ENCODE data around the gene EXOC5. TPM values are rescaled to one million over a fixed set of nuclear protein-coding genes. Genes with fewer than 3 reads are reported as not detected.
A peak's percentile ranks its signal among the peaks of the same experiment; 100 is the strongest.

EXOC5 gene
- 42.2 and 56.1 TPM in 2 replicates for total RNA-seq (2014; rRNA removed; shearing (Covaris generic))
- 49.6 and 58.7 TPM in 2 replicates for polyA plus RNA-seq (2015; cell fraction: cytosol; rRNA removed)
- 33.4 and 35.0 TPM in 2 replicates for polyA plus RNA-seq (2015; cell fraction: nucleus; rRNA removed)

GRCh38 chr14:57268161-57269069 lies at the start of gene EXOC5, which contains the start of gene AP5M1:
EXOC5 (minus strand) TSS chr14:57268905; CDS start chr14:57268648, 257 bp downstream.
AP5M1 (plus strand) TSS chr14:57268971; CDS start chr14:57269315, 344 bp downstream.
- DNase-seq (ENCODE audit: low read depth): peak; percentile 89

GRCh38 chr14:57317248-57317833 lies 48.6 kb upstream of the EXOC5 start:
- peak; percentile 62 for DNase-seq (ENCODE audit: low read depth)

- no peak for DNase-seq (ENCODE audit: low read depth)
Measured at GRCh38 chr14:57314396-57315089, 45.8 kb upstream of the EXOC5 start.

- DNase-seq (ENCODE audit: low read depth): peak; percentile 17
Measured at GRCh38 chr14:57302883-57303282, 34.2 kb upstream of the EXOC5 start.

- no peak for DNase-seq (ENCODE audit: low read depth)
Measured at GRCh38 chr14:57299511-57299910, 30.8 kb upstream of the EXOC5 start.

GRCh38 chr14:57297852-57298251 lies 29.1 kb upstream of the EXOC5 start:
- DNase-seq (ENCODE audit: low read depth): no peak

- DNase-seq (ENCODE audit: low read depth): no peak
Measured at GRCh38 chr14:57295239-57295638, 26.5 kb upstream of the EXOC5 start.

GRCh38 chr14:57293866-57294837 lies 25.4 kb upstream of the EXOC5 start:
- DNase-seq (ENCODE audit: low read depth): no peak

- no peak for DNase-seq (ENCODE audit: low read depth)
Measured at GRCh38 chr14:57291692-57292647, 23.3 kb upstream of the EXOC5 start.

GRCh38 chr14:57290751-57291150 lies 22.0 kb upstream of the EXOC5 start:
- no peak for DNase-seq (ENCODE audit: low read depth)

GRCh38 chr14:57287745-57288144 lies 19.0 kb upstream of the EXOC5 start:
- DNase-seq (ENCODE audit: low read depth): no peak

- no peak for DNase-seq (ENCODE audit: low read depth)
Measured at GRCh38 chr14:57277062-57277461, 8.4 kb upstream of the EXOC5 start.

- DNase-seq (ENCODE audit: low read depth): peak; percentile 6
Measured at GRCh38 chr14:57275023-57275664, 6.4 kb upstream of the EXOC5 start.

- DNase-seq (ENCODE audit: low read depth): no peak
Measured at GRCh38 chr14:57274551-57274950, 5.8 kb upstream of the EXOC5 start.

GRCh38 chr14:57273236-57273635 lies 4.5 kb upstream of the EXOC5 start:
- no peak for DNase-seq (ENCODE audit: low read depth)

GRCh38 chr14:57266065-57266464 lies 2.6 kb downstream of the EXOC5 start:
- no peak for DNase-seq (ENCODE audit: low read depth)

- no peak for DNase-seq (ENCODE audit: low read depth)
Measured at GRCh38 chr14:57262117-57262516, 6.6 kb downstream of the EXOC5 start.

- no peak for DNase-seq (ENCODE audit: low read depth)
Measured at GRCh38 chr14:57261604-57262003, 7.1 kb downstream of the EXOC5 start.

GRCh38 chr14:57259672-57260071 lies 9.0 kb downstream of the EXOC5 start:
- no peak for DNase-seq (ENCODE audit: low read depth)
